Thoracic aorta (tissue), 2 donors: ENCODE measurements around the gene TCIRG1. TPM values are rescaled to one million over a fixed set of nuclear protein-coding genes. Genes with fewer than 3 reads are reported as not detected.

Experiments
- ATAC-seq: fragments of 150-250 bp; one replicate; pipeline ENCODE4 v1.8.0; 2017; ENCODE audit warnings: low read depth; ENCODE audit not compliant: insufficient number of reproducible peaks, low FRiP score
- DNase-seq: peaks from one replicate; pipeline ENCODE4 v3.0.0-alpha.2; 2020; ENCODE audit warnings: low spot score
- H3K27ac ChIP-seq, 2 donors: fragments of 200-600 bp; sonication (generic); 1 replicate in 1 of 2; 2 replicates in 1 of 2; pipeline ENCODE4 v1.5.1; 2016; ENCODE audit warnings: mild to moderate bottlenecking in 2 of 2, moderate library complexity in 2 of 2
- H3K27me3 ChIP-seq: fragments of 200-600 bp; sonication (generic); replicated peaks from 2 replicates; pipeline ENCODE4 v1.6.0; 2016; ENCODE audit warnings: mild to moderate bottlenecking; ENCODE audit not compliant: insufficient read depth
- H3K36me3 ChIP-seq: fragments of 200-600 bp; sonication (generic); one replicate; pipeline ENCODE4 v1.5.1; 2016
- H3K4me1 ChIP-seq, 2 donors: fragments of 200-600 bp; sonication (generic); 1 replicate in 1 of 2; 2 replicates in 1 of 2; pipeline versions ENCODE4 v1.5.1 to v1.6.0; 2016; ENCODE audit warnings: low read depth in 2 of 2, mild to moderate bottlenecking in 1 of 2; ENCODE audit not compliant: control insufficient read depth in 1 of 2
- H3K4me3 ChIP-seq: fragments of 200-600 bp; sonication (generic); 2 replicates; pipeline ENCODE4 v1.5.1; 2016; ENCODE audit warnings: mild to moderate bottlenecking
- H3K9me3 ChIP-seq: fragments of 200-600 bp; sonication (generic); 2 replicates; pipeline ENCODE4 v1.5.1; 2016
- CTCF ChIP-seq: fragments of 200-600 bp; sonication (generic); IDR thresholded peaks from one replicate; pipeline ENCODE4 v1.5.1; 2019; ENCODE audit warnings: antibody characterized with exemption
- total RNA-seq, 2 donors: library from RNA; depleted of rRNA; stranded (reverse); fragments of >200 nt; gene quantifications; one replicate each; pipeline versions ENCODE4 v1.1.0 to v1.2.3, GENCODE V29; 2016

The TCIRG1 gene
- total RNA-seq, 2 donors from 2014 or later = 167 to 281 TPM

DNA sequence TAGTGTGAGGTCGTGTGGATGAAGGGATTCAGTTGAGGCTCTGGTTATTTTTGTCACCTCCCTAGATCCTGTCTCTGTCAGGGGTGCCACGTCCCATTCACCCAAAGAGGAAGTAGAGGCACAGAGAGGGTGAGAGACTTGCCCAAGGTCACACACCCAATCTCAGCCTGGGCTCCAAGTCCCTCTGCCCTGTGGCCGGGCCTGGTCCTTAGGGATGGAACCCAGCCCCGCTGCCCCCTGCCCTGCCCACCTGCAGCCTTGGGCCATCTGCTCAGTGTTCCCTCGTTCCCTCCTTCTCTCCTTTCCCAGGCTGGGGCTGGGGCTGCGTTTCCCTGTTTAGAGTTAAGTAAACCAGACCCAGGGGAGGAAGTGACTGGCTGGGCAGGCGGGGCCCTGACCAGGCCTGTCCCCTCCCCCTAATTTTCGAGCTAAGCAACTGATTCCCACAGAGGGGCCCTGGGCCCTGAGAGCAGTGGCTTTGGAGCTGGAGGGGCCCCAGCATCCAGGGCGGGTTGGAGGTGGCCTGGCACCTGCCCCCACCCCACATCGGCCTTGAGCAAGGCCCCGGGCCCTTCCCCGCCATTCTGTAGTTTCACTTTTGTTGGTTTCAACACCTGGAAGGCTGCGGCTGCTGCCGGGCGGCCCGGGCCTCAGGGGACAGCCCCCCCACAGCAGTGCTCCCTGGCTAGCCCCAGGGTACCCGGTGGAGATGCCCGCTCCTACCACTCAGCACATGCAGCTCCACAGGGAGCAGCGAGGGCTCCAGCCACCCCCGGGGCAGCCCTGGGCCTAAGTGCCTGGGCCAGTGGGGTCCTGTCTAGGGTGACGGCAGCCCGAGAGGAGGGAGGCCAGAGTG, 1.5 kb downstream of the TCIRG1 start:
- Histone ChIP-seq H3K4me3 (peak overlapping the region; percentile 91), H3K27ac (peak overlapping the region; percentile 72 to 74), H3K27me3 (no peaks in the 10 kb centered on the region), H3K9me3 (no peaks in the 10 kb centered on the region), H3K36me3 (peaks cover 29% of the 10 kb centered on the region), H3K4me1 (peaks cover 27 to 41% of the 10 kb centered on the region in 2 donors)
- ATAC-seq (peak; percentile 11), DNase-seq (no peak)
- TF ChIP-seq CTCF = no peak

GRCh38 chr11:68040957-68041591, 2.2 kb downstream of the TCIRG1 start:
- DNase-seq (no peak), ATAC-seq (no peak)
- Histone ChIP-seq H3K9me3 (no peaks in the 10 kb centered on the region), H3K4me1 (peaks cover 27 to 41% of the 10 kb centered on the region in 2 donors), H3K27me3 (no peaks in the 10 kb centered on the region), H3K36me3 (peaks cover 29% of the 10 kb centered on the region), H3K27ac (peak overlapping the region; percentile 72 to 74), H3K4me3 (peak overlapping the region; percentile 91)
- no peak for TF ChIP-seq CTCF

- Histone ChIP-seq H3K9me3 (no peaks in the 10 kb centered on the region), H3K27ac (peak overlapping the region; percentile 72 to 74), H3K36me3 (peaks cover 29% of the 10 kb centered on the region), H3K4me1 (peaks cover 24 to 41% of the 10 kb centered on the region in 2 donors), H3K4me3 (no peak overlapping the region), H3K27me3 (no peaks in the 10 kb centered on the region)
- no peak for TF ChIP-seq CTCF
- no peak for DNase-seq
- no peak for ATAC-seq
Observed at GRCh38 chr11:68041617-68042218, 2.9 kb downstream of the TCIRG1 start.

DNA sequence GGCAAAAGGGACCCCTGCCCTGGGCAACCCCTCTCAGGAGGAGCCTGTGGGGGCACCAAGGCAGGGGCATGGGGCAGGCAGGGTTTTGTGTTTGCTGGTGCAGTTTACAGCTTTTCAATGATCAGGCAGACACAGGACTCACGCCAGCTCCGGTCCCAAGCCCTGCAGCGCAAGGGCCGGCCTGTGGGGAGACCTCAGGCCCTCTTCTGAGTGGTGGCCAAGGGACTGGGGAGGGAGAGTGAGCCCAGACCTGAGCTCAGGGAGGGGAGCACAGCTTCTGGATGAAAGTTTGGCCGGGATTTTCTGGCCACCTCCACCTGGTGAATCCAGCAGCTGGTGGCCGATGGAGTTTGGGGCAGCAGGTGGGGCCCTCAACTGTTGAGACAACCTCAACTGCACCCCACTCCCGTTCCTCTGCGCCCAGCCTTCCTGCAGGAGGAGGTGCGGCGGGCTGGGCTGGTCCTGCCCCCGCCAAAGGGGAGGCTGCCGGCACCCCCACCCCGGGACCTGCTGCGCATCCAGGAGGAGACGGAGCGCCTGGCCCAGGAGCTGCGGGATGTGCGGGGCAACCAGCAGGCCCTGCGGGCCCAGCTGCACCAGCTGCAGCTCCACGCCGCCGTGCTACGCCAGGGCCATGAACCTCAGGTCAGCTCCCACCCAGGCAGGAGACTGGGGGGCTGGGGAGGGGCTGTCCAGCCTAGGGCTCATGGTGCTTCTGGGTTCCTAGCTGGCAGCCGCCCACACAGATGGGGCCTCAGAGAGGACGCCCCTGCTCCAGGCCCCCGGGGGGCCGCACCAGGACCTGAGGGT, 3.6 kb downstream of the TCIRG1 start:
- Histone ChIP-seq H3K4me3 (no peak overlapping the region), H3K9me3 (no peaks in the 10 kb centered on the region), H3K27me3 (no peaks in the 10 kb centered on the region), H3K4me1 (peaks cover 19 to 36% of the 10 kb centered on the region in 2 donors), H3K36me3 (peaks cover 29% of the 10 kb centered on the region), H3K27ac (no peak overlapping the region)
- no peak for TF ChIP-seq CTCF
- ATAC-seq = no peak
- no peak for DNase-seq
